Fibroblast of skin of scalp (primary cell): ENCODE data around the gene SDHB.

ENCODE experiments used
- DNase-seq: peaks from one replicate; pipeline ENCODE4 v3.0.0-alpha.2; 2013

Gene SDHB

DNA sequence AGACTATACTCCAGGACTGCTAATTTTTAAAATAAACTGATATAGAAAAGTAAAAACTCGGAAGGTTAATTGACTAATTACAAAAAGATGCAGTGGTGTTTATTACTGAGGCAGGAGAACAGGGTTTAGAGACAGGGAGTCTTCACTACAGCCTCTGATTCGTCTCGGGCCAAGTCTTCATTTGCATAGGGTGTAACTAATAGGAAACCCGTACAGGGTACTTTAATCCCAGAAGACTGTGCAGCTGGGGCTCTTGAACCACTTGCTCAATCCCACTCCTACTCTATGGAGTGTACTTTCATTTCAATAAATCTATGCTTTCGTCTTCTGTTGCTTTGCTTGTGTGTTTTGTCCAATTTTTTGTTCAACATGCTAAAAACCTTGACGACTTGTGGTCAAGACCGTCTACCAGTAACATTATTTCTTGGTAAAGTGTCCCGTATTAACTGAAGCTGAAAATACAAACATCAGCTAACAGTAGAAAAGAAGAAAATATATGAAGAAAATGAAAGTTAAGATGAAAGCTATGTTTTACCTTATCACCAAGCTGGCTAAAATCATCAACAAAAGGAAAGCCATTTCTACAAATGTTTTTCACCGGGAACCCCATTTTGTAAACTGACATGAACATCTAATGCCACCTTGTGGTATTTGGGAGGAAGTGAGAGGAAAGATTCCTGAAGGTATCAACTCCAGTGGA is 8.0 kb downstream of the SDHB start:
- DNase-seq, result peak; percentile 65

GRCh38 chr1:17045150-17045549 is 8.7 kb downstream of the SDHB start:
- DNase-seq, result no peak

DNA sequence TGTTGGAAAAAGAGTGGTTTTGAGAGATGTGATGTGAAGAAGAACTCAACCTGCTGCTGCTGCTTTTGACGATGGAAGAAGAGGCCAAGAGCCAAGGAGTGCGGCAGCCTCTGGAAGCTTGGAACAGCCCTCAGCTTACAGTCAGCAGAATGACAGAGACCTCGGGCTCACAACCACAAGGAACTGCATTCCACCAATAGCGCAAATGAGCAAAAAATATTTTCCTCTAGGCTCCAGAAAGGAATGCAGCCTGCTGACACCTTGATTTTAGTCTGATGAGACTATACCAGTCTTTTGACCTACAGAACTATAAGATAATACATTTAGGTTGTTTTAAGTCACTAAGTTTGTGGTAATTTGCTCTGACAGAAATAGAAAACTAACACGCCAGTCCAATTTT is 10.2 kb downstream of the SDHB start:
- DNase-seq, result no peak

DNA sequence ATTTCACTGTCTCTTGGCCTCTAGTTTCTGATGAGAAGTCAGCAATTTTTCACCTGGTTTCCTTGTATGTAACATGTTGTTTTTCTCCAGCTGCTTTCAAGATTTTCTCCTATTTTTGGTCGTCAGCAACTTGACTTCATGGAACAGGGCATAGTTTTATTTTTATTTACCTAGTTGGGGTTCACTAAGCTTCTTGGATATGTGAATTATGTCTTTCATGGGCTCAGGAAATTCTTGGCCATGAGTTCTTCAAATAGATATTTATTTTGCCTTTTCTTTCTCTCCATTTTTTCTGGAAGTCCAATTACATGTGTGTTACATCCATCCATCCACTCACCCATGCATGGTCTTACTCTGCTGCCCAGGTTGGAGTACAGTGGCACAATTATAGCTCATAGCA is 13.7 kb downstream of the SDHB start:
- no peak for DNase-seq

DNA sequence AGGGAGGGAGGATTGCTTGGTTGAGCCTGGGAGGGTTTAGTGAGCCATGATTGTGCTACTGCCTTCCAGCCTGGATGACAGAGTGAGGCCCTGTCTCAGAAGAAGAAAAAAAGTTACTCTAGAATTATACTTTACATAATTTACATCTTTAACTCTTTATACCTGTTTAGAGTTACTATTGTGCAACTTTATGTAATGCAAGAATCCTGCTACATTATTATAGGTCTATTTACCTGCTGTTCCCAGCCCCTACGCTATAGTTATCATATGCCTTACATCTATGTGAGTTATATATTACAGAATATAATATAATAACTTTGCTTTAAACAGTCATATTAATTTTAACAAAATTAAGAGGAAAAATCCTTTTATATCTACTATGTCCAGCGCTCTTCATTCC is 14.3 kb downstream of the SDHB start:
- no peak for DNase-seq

DNA sequence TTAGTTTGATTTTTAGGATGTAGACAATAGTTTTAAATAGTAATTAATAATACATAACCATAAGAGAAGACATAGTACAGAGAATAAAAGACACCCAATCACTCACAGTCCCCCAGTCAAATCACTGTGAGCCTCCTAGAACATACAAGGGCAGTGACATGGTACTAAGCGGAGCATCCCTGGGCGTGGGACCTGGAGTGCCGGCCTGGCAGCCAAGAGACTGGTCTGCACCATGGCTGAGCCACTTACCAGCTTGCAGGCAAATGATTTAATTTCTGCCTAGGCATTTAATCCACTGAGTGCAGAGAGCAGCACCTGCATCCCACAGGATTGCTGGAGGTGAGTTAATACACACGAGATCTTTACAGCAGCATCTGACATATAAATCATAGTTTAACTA is 20.4 kb downstream of the SDHB start:
- no peak for DNase-seq

DNA sequence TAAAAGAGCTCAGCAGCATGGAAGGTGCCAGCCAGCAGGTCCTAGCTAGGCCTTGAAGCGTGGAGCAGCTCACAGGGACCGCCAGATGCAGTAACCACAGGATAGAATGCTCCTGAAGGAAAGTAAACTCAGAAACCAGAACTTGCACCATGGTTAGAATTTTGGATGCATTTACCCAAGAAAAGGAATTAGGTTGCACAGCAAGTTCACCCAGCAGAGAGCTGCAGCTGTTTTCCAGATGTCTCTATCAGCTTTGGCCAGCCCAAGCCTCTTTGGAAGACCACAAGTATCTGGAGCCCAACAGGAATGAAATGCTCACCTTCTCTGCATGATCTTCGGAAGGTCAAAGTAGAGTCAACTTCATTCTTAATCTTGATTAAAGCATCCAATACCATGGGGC is 21.1 kb downstream of the SDHB start:
- DNase-seq, result no peak

GRCh38 chr1:17031436-17031835 is 22.4 kb downstream of the SDHB start:
- DNase-seq, result no peak

DNA sequence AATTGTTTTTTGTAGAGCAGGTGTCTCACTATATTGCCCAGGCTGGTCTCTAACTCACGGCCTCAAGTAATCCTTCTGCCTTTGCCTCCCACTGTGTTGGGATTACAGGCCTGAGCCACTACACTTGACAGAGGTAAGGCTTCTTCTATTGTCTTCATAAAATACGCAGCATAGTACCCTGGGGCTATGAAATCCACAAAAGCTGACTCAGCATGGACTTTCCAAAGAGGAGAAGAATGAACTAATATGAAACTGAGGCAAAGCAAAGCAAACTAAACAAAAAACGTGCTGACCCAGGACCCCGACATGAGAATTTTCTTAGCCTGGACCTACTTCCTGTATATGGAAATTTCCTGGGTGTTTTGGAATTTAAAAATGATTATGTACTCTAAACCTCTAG is 23.6 kb downstream of the SDHB start:
- no peak for DNase-seq

DNA sequence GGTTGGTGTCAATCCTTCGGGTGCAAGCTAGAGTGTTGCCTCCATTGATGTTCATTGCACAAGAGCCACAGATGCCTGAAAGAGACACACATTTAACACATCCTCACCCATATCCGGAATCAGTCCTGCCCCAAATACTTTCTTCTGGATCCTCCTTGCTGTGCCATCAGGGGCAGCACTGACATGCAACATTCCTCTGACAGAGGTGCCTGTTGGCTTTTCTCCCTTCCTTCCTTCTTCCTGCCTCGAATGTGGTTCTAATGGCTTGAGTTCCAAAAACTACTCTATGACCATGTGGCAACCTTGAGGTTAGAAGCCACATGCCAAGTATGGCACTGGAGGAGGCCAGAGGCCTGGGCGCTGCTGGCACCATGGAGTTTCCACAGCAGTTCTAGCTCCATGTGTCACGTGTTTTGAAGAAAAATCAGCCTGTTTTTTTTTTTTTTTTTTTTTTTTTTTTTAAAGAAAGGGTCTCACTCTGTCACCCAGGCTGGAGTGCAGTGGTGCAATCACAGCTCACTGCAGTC is 25.1 kb downstream of the SDHB start:
- DNase-seq, result no peak

GRCh38 chr1:17027900-17028299 is 25.9 kb downstream of the SDHB start:
- no peak for DNase-seq

DNA sequence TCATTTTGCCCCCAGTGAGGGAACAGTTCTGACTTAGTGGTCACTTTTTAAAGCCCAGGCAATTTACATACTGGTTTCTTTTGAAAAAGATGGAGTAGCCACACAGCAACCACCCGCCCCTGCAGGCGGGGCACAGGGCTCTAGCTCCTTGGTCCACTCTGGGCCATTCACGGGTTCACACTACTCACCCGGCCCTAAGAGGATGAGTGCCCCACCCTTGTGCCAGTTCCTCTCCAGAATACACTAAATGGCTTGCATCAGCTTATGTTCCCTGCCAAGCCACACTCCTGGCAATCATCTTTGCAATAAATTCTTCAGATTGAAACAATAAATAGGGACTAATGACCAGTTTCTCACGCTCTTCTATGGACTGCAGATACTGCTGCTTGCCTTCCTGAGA is 26.4 kb downstream of the SDHB start:
- DNase-seq, result no peak

DNA sequence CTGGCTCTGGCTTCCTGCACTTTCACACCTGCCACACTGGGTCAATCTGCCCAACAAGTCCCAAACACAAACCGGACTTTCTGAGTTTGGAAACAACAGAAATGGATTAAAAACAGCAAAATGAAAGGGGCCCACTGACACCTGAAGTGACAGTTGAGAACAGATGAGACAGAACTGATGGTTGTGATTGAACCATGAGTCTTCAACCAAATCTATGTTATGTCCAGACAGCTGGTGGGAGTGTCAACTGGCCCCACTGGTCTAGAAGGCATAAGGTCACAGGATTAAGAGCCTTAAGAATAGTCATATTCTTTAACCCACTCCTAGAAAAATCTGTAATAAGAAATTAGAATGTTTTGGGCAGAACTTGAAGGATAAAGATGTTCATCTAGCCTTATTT is 29.1 kb downstream of the SDHB start:
- DNase-seq, result no peak

GRCh38 chr1:17023573-17023972 is 30.3 kb downstream of the SDHB start:
- no peak for DNase-seq

GRCh38 chr1:17023102-17023501 is 30.7 kb downstream of the SDHB start:
- no peak for DNase-seq

DNA sequence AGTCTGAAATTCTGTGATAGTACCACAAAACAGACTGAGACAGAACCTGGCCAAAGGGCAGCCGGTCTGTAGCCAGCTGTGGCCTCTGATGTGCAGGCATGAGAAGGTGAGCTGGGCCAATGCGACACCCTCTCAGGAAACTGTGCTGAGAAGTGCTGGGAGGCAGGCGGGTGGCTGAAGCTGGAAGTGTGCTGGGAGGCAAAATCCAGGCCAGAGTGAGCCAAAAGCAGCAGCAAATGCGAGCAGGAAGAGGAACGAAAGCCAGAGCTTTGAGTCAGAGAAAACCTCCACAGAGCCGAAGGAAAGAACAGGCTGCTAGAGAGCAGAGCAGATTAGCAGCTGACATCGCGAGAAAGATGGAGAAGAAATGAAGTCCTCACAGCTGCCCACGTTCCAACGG is 31.9 kb downstream of the SDHB start:
- no peak for DNase-seq

DNA sequence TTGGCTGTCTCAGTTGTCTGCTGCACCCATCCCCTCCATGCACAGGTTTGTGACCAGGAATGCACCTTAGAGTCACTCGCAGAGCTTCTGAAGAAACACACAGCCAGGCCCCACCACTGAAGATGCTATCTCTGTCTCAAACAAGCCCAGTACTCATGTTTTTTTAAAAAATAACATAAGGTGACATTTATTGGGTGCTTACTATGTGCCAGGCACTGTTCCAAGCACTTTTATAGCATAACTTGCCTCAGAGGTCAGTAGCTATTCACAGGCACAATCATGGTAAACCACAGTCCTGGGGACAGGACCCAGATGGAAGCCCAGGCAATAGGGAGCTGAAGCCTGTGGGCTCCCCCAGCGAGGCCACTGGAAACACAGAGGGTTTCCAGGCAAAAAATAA is 33.3 kb downstream of the SDHB start:
- no peak for DNase-seq

- DNase-seq, result no peak
Measured at GRCh38 chr1:17018849-17019248, 35.0 kb downstream of the SDHB start.

GRCh38 chr1:17017435-17017834 is 36.4 kb downstream of the SDHB start:
- no peak for DNase-seq

DNA sequence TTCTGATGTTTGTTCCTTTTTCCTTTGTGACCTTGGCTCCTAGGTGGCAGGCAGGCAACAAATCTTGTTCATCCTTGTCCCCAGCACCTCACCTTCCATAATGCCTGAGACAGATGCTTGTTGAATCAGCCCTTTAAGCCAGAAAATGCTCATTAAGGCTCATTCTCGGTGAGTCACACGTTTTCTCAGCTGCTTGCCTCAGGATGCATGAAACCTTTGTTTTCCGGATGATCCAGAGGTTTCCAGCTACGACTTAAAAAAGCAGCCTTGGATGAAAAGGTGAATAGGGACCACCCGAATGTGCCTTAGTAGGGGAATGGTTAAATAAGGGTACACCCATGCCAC is 37.5 kb downstream of the SDHB start:
- DNase-seq, result peak; percentile 37

DNA sequence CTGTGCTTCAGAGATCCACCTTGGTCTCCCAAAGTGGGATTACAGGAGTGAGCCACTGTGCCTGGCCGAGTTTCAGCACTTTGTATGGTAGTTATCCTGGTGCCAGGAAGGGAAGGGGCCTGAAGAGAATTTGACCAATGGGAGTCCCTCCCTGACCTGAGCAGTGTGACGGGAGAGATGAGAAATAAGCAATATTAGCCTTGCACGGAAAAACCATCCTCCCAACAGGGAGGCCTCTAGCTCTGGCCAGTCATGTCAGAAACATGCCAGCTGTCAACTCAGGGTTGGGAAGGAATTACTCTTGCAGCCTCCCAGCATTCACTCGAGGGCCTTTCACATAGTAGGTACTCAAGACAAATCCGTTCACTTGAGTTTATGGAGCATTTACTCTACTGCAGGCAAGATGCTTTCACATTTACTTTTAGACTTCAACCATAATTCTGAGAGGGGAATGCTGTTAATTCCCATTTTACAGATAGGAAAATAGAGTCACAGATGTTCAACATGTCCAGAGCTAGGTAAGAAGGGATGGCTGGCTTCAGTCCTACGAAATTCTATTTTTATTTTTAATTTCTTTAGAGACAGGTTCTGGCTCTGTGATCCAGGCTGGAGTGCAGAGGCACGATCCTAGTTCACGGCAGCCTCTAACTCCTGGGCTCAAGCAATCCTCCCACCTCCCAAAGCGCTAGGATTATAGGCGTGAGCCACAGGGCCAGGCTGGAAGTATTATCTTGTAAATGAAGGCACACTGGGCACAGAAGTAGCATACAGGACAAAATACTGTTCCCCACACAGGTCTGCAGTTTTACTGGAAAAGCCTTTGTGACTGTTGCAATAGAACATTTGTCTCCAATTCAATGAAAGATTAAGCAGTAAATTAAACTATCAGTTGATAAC is 38.9 kb downstream of the SDHB start:
- DNase-seq, result no peak

GRCh38 chr1:17013491-17014320 is 40.1 kb downstream of the SDHB start:
- DNase-seq, result no peak
